Measurements from ENCODE around the gene GFER. TPM values are rescaled to one million over a fixed set of nuclear protein-coding genes. Genes with fewer than 3 reads are reported as not detected.
A peak's percentile ranks its signal among the peaks of the same experiment; 100 is the strongest.
"Not testable (repeated sequence)": the region's sequence is repeated elsewhere in the genome, so short reads cannot be mapped to it uniquely, and the experiment has no call there.

Gene GFER
- polyA plus RNA-seq, 1 donor (not counting 4 experiments of a cell fraction or from before 2014, with no cell fraction given), result 12.0 TPM

DNA sequence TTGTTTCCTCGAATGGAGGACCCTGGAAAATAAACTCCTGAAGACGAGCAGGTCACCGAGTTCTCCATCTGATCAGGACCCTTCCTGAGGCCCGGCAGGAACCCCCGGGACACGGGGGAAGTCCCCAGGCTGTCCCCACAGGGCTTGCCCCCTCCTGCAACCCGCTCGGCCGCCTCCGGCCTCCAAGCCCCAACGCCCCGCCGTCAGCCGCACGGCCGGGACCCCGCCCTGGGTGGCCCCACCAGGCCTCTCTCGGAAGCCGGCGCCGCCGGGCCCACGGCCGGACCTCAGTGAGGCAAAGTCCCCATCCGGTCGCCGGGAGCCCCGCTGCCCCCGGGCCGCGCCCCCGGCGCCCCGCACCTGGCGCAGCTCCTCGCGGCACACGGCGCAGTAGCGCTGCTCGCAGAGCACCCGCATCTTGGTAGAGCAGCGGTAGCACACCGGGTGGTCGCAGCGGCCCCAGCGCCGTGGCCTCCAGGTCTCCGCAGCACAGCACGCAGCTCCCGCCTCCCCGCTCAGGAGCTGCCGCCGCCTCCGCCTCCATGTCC is 25.2 kb downstream of the GFER start:
- no peaks in the 10 kb centered on the region for H3K9me3 ChIP-seq (ENCODE audit: control insufficient read depth, low read depth, low read length)
- peak overlapping the region; percentile 81 for H3K27ac ChIP-seq (ENCODE audit: control insufficient read depth, insufficient read depth, low read length)
- H3K9ac ChIP-seq (ENCODE audit: control insufficient read depth, extremely low read depth, insufficient read depth, low read length), result peak overlapping the region; percentile 85
- H3K79me2 ChIP-seq (ENCODE audit: control insufficient read depth, insufficient read depth, low read length), result peaks cover 59% of the 10 kb centered on the region
- peaks cover 6 to 34% of the 10 kb centered on the region in 2 experiments for H3K36me3 ChIP-seq (ENCODE audit: control insufficient read depth in 2 of 2, extremely low read depth in 1 of 2, insufficient read depth in 2 of 2, low read length in 2 of 2)
- peaks cover 2% of the 10 kb centered on the region for H3K9me1 ChIP-seq (ENCODE audit: control insufficient read depth, extremely low read depth, insufficient read depth, low read length)
- no peak overlapping the region for H2AFZ ChIP-seq (ENCODE audit: control insufficient read depth, low read length)
- no peak for TF ChIP-seq EZH2 (IDR thresholded peaks at IDR 0.05; ENCODE audit: low read length)
- TF ChIP-seq, protein P1, sequence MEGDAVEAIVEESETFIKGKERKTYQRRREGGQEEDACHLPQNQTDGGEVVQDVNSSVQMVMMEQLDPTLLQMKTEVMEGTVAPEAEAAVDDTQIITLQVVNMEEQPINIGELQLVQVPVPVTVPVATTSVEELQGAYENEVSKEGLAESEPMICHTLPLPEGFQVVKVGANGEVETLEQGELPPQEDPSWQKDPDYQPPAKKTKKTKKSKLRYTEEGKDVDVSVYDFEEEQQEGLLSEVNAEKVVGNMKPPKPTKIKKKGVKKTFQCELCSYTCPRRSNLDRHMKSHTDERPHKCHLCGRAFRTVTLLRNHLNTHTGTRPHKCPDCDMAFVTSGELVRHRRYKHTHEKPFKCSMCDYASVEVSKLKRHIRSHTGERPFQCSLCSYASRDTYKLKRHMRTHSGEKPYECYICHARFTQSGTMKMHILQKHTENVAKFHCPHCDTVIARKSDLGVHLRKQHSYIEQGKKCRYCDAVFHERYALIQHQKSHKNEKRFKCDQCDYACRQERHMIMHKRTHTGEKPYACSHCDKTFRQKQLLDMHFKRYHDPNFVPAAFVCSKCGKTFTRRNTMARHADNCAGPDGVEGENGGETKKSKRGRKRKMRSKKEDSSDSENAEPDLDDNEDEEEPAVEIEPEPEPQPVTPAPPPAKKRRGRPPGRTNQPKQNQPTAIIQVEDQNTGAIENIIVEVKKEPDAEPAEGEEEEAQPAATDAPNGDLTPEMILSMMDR (optimal IDR thresholded peaks at IDR 0.05 in 1 of 3, IDR thresholded peaks at IDR 0.05 in 1 of 3, conservative IDR thresholded peaks at IDR 0.05 in 1 of 3; ENCODE audit: extremely low read depth in 1 of 3, insufficient read depth in 2 of 3, low read length in 3 of 3), result no peak
- H3K4me1 ChIP-seq (ENCODE audit: control insufficient read depth, extremely low read depth, insufficient read depth, low read length), result peaks cover 34% of the 10 kb centered on the region
- no peaks in the 10 kb centered on the region for H3K27me3 ChIP-seq (ENCODE audit: control insufficient read depth, extremely low read depth, insufficient read depth, low read length)
- DNase-seq (ENCODE audit: low read depth, low spot score) (no peak), FAIRE-seq (no peak)
- dilution Hi-C loops (cut with MboI; ENCODE audit: extremely low pct_ligation_motif_present, low sequenced_read_pairs), result no loop called here
- peaks cover 35% of the 10 kb centered on the region for H4K20me1 ChIP-seq (ENCODE audit: control insufficient read depth, extremely low read depth, insufficient read depth, low read length)
- H3K4me3 ChIP-seq (ENCODE audit: control insufficient read depth in 2 of 3, extremely low read depth in 1 of 3, insufficient read depth in 2 of 3, low read depth in 1 of 3, low read length in 3 of 3), result peak overlapping the region; percentile 71 to 98 (median 92)
- H3K4me2 ChIP-seq (ENCODE audit: control insufficient read depth, extremely low read depth, insufficient read depth, low read depth, low read length), result peak overlapping the region; percentile 89

DNA sequence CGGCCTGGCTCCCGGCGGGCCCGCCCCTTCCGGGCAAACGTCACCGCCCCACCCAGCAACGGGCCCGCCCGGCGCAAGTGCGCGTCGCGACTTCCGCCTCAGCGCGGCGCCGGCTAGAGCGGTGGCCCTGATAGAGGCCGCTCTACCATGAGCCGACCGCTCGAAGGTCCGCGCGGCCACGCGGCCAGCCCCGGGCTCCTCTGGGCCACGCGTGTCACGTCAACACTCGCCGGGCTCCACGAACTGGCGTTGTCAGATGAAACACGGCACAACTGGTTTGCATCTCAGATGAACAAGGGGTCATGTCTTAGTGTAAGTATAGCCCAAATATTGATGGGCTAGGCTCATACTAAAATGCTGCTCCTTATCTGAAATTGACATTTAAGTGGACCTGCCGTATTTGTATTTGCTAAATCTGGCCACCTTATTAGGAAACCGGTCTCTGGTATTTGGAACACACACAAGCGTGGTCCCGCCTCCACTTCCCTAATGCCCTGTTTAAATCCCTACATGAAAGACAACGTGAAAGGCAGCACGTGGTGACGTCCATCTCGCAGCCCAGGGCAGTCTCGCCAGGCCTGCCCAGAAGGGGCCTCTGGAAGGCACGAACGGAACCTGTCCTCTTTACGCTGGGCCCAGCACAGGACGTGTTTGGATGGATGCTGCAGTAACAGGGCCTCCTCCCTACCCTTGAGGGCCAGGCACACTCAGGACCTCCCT is 26.0 kb downstream of the GFER start, which contains the start of gene ZNF598:
TSS of gene ZNF598 (minus strand) at position 31 of the 720 bp plus-strand sequence.
- H3K27ac ChIP-seq (ENCODE audit: control insufficient read depth, insufficient read depth, low read length), result peak within 1 kb of the TSS; percentile 88
- peak within 1 kb of the TSS; percentile 67 for H2AFZ ChIP-seq (ENCODE audit: control insufficient read depth, low read length)
- dilution Hi-C loops (cut with MboI; ENCODE audit: extremely low pct_ligation_motif_present, low sequenced_read_pairs), result no loop called here
- no peaks in the 10 kb centered on the region for H3K27me3 ChIP-seq (ENCODE audit: control insufficient read depth, extremely low read depth, insufficient read depth, low read length)
- H4K20me1 ChIP-seq (ENCODE audit: control insufficient read depth, extremely low read depth, insufficient read depth, low read length), result peaks cover 29% of the 10 kb centered on the region
- H3K9ac ChIP-seq (ENCODE audit: control insufficient read depth, extremely low read depth, insufficient read depth, low read length), result peak within 1 kb of the TSS; percentile 85
- H3K4me2 ChIP-seq (ENCODE audit: control insufficient read depth, extremely low read depth, insufficient read depth, low read depth, low read length), result peak within 1 kb of the TSS; percentile 95
- peaks cover 32% of the 10 kb centered on the region for H3K4me1 ChIP-seq (ENCODE audit: control insufficient read depth, extremely low read depth, insufficient read depth, low read length)
- peaks cover 3 to 29% of the 10 kb centered on the region in 2 experiments for H3K36me3 ChIP-seq (ENCODE audit: control insufficient read depth in 2 of 2, extremely low read depth in 1 of 2, insufficient read depth in 2 of 2, low read length in 2 of 2)
- H3K9me3 ChIP-seq (ENCODE audit: control insufficient read depth, low read depth, low read length), result no peaks in the 10 kb centered on the region
- DNase-seq (ENCODE audit: low read depth, low spot score) (no peak), FAIRE-seq (no peak)
- no peak for TF ChIP-seq EZH2 (IDR thresholded peaks at IDR 0.05; ENCODE audit: low read length)
- TF ChIP-seq, protein P1 (optimal IDR thresholded peaks at IDR 0.05 in 1 of 3, IDR thresholded peaks at IDR 0.05 in 1 of 3, conservative IDR thresholded peaks at IDR 0.05 in 1 of 3; ENCODE audit: extremely low read depth in 1 of 3, insufficient read depth in 2 of 3, low read length in 3 of 3), result no peak
- H3K4me3 ChIP-seq (ENCODE audit: control insufficient read depth in 2 of 3, extremely low read depth in 1 of 3, insufficient read depth in 2 of 3, low read depth in 1 of 3, low read length in 3 of 3), result peak within 1 kb of the TSS; percentile 71 to 98 (median 92)
- H3K9me1 ChIP-seq (ENCODE audit: control insufficient read depth, extremely low read depth, insufficient read depth, low read length), result peaks cover 2% of the 10 kb centered on the region
- H3K79me2 ChIP-seq (ENCODE audit: control insufficient read depth, insufficient read depth, low read length), result peaks cover 52% of the 10 kb centered on the region

DNA sequence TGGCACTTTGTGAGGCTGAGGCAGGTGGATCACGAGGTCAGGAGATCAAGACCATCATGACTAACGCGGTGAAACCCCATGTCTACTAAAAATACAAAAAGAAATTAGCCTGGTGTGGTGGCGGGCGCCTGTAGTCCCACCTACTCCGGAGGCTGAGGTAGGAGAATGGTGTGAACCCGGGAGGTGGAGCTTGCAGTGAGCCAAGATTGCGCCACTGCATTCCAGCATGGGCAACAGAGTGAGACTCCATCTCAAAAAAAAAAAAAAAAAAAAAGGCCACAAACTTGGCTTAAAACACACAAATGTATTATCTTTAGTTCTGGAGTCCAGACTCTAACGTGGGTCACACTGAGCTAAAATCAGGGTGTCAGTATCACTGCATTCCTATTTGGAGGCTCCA is 27.7 kb downstream of the GFER start:
- H3K4me1 ChIP-seq (ENCODE audit: control insufficient read depth, extremely low read depth, insufficient read depth, low read length), result peaks cover 32% of the 10 kb centered on the region
- not testable (repeated sequence) for H3K4me2 ChIP-seq (ENCODE audit: control insufficient read depth, extremely low read depth, insufficient read depth, low read depth, low read length); FAIRE-seq

More for the DNA sequence above, 27.7 kb downstream of the GFER start:
- H3K9ac ChIP-seq (ENCODE audit: control insufficient read depth, extremely low read depth, insufficient read depth, low read length); H3K27me3 ChIP-seq (ENCODE audit: control insufficient read depth, extremely low read depth, insufficient read depth, low read length); DNase-seq (ENCODE audit: low read depth, low spot score); H2AFZ ChIP-seq (ENCODE audit: control insufficient read depth, low read length); H3K4me3 ChIP-seq (ENCODE audit: control insufficient read depth in 2 of 3, extremely low read depth in 1 of 3, insufficient read depth in 2 of 3, low read depth in 1 of 3, low read length in 3 of 3); H3K27ac ChIP-seq (ENCODE audit: control insufficient read depth, insufficient read depth, low read length); H3K9me3 ChIP-seq (ENCODE audit: control insufficient read depth, low read depth, low read length); dilution Hi-C loops (cut with MboI; ENCODE audit: extremely low pct_ligation_motif_present, low sequenced_read_pairs); H3K9me1 ChIP-seq (ENCODE audit: control insufficient read depth, extremely low read depth, insufficient read depth, low read length): not testable (repeated sequence)
- peaks cover 34% of the 10 kb centered on the region for H3K79me2 ChIP-seq (ENCODE audit: control insufficient read depth, insufficient read depth, low read length)
- peaks cover 0 to 12% of the 10 kb centered on the region in 2 experiments for H3K36me3 ChIP-seq (ENCODE audit: control insufficient read depth in 2 of 2, extremely low read depth in 1 of 2, insufficient read depth in 2 of 2, low read length in 2 of 2)
- H4K20me1 ChIP-seq (ENCODE audit: control insufficient read depth, extremely low read depth, insufficient read depth, low read length), result peaks cover 13% of the 10 kb centered on the region

Data from keratinocyte (primary cell).